K562 treated with DMSO at 1 percent for 12 hours (cell line): ENCODE measurements around the gene TLX3. TPM values are rescaled to one million over a fixed set of nuclear protein-coding genes. Genes with fewer than 3 reads are reported as not detected.

Experiments
- total RNA-seq: library from RNA; unstranded; fragments of 300-600 nt; gene quantifications from 2 replicates; pipeline ENCODE4 v1.2.3, GENCODE V29; 2022; ENCODE audit not compliant: insufficient read depth

TLX3 gene
- not detected in 2 replicates for total RNA-seq

GRCh38 chr5:171308453-171309275, at the start of gene TLX3:
Gene TLX3, plus strand, starts transcription at chr5:171309248. Its CDS starts 118 bp downstream, at chr5:171309366.

Other genes with a start within 250 kb of the TLX3 start
- gene NPM1, start 78.6 kb downstream of the TLX3 start, total RNA-seq, result 1,363 and 1,381 TPM in 2 replicates
- not detected in 2 replicates for gene FGF18, start 110.4 kb downstream of the TLX3 start, total RNA-seq